HCT116 (cell line): Measurements from ENCODE around the gene CREB3. TPM values are rescaled to one million over a fixed set of nuclear protein-coding genes. Genes with fewer than 3 reads are reported as not detected.

Experiments
- ATAC-seq: fragments of 200-7000 bp; cut with Tn5 transposase; 2 replicates; pipeline ENCODE4 v1.9.1; 2020; ENCODE audit warnings: mild to moderate bottlenecking, moderate library complexity
- BruUV-seq: library from RNA; stranded (reverse); fragments of 400-500 nt; replicated peaks from 2 replicates; lab custom pipeline; 2021; lab: Mats Ljungman, UMichigan
- CTCF ChIA-PET: fragments of 300-600 bp; sonication (Branson Sonifier 250); formaldehyde crosslinking; loops from one replicate; lab custom pipeline; 2021; ENCODE audit warnings: antibody characterized with exemption; lab: Charles Lee
- POLR2A ChIA-PET: fragments of 300-600, 350-600 bp; sonication (Branson Sonifier 250); formaldehyde crosslinking; loops from one replicate; lab custom pipeline; 2021; ENCODE audit warnings: antibody characterized with exemption; lab: Charles Lee
- RAD21 ChIA-PET, 2 experiments: fragments of 300-600 bp; sonication (Branson Sonifier 250); formaldehyde crosslinking; loops; one replicate each; lab custom pipeline; 2023; ENCODE audit warnings: low total read pairs in 2 of 2; ENCODE audit not compliant: uncharacterized antibody in 2 of 2, unreplicated experiment in 2 of 2, low non-redundant PET in 1 of 2; lab: Charles Lee
- DNase-seq: peaks from one replicate; pipeline ENCODE4 v3.0.0-alpha.2; 2010; ENCODE audit warnings: low read depth, low spot score
- H2AFZ ChIP-seq: fragments of 200-600 bp; shearing (Covaris generic), sonication (generic); 2 replicates; pipeline ENCODE4 v1.6.1; 2017; ENCODE audit warnings: low read depth, mixed run types, mixed read lengths, antibody characterized with exemption, low read length; ENCODE audit not compliant: poor library complexity, severe bottlenecking
- H3K27ac ChIP-seq: 2 replicates; pipeline ENCODE4 v1.5.1; 2012; ENCODE audit warnings: low read depth, low read length
- H3K27me3 ChIP-seq: fragments of 200-600 bp; sonication (generic); 2 replicates; pipeline ENCODE4 v1.6.1; 2016; ENCODE audit warnings: mixed run types, low read length, mixed read lengths; ENCODE audit not compliant: insufficient read depth
- H3K36me3 ChIP-seq, 2 experiments: fragments of 200-500 bp in 1 of 2; fragments of 200-600 bp in 1 of 2; sonication (Bioruptor generic) in 1 of 2; sonication (generic) in 1 of 2; 2 replicates each; pipeline versions ENCODE4 v1.5.1 to v1.6.1; 2014 to 2016; ENCODE audit warnings: low read length in 2 of 2, inconsistent platforms in 1 of 2, mixed read lengths in 1 of 2, mixed run types in 1 of 2; ENCODE audit not compliant: insufficient read depth in 2 of 2, control insufficient read depth in 1 of 2
- H3K4me1 ChIP-seq, 2 experiments: fragments of 200-600 bp in 1 of 2; sonication (generic) in 1 of 2; 2 replicates each; pipeline versions ENCODE4 v1.5.1 to v1.6.1; 2012 to 2017; ENCODE audit warnings: low read length in 2 of 2, inconsistent platforms in 1 of 2, mild to moderate bottlenecking in 1 of 2, mixed read lengths in 1 of 2, mixed run types in 1 of 2, moderate library complexity in 1 of 2; ENCODE audit not compliant: insufficient read depth in 2 of 2, control insufficient read depth in 1 of 2
- H3K4me2 ChIP-seq: fragments of 200-600 bp; sonication (generic); 2 replicates; pipeline ENCODE4 v1.6.1; 2017; ENCODE audit warnings: mixed run types, low read length, mixed read lengths
- H3K4me3 ChIP-seq, 2 experiments: fragments of 200-600 bp in 1 of 2; sonication (generic) in 1 of 2; replicated peaks in 1 of 2; 2 replicates each; pipeline ENCODE4 v1.5.1; 2011 to 2016; ENCODE audit warnings: low read length in 2 of 2, control low read depth in 1 of 2, low read depth in 1 of 2, mild to moderate bottlenecking in 1 of 2, mixed read lengths in 1 of 2, mixed run types in 1 of 2
- H3K79me2 ChIP-seq: fragments of 200-600 bp; sonication (generic); 2 replicates; pipeline ENCODE4 v1.6.1; 2017; ENCODE audit warnings: mild to moderate bottlenecking, mixed run types, low read length, moderate library complexity, mixed read lengths; ENCODE audit not compliant: insufficient read depth
- H3K9ac ChIP-seq: fragments of 200-600 bp; sonication (generic); 2 replicates; pipeline ENCODE4 v1.6.1; 2016; ENCODE audit warnings: low read length, mixed read lengths
- H3K9me2 ChIP-seq: fragments of 200-600 bp; sonication (generic), shearing (Covaris generic); 2 replicates; pipeline ENCODE4 v1.6.1; 2017; ENCODE audit warnings: mixed run types, mild to moderate bottlenecking, moderate library complexity; ENCODE audit not compliant: insufficient read depth
- H3K9me3 ChIP-seq, 2 experiments: fragments of 200-500 bp in 1 of 2; fragments of 200-600 bp in 1 of 2; sonication (Bioruptor generic) in 1 of 2; sonication (generic) in 1 of 2; 2 replicates each; pipeline ENCODE4 v1.6.1; 2014 to 2017; ENCODE audit warnings: low read length in 2 of 2, mixed read lengths in 2 of 2, inconsistent platforms in 1 of 2, low read depth in 1 of 2, mild to moderate bottlenecking in 1 of 2, mixed run types in 1 of 2, moderate library complexity in 1 of 2; ENCODE audit not compliant: control insufficient read depth in 1 of 2, insufficient read depth in 1 of 2
- H4K20me1 ChIP-seq: fragments of 200-600 bp; sonication (generic), shearing (Covaris generic); 2 replicates; pipeline ENCODE4 v1.6.1; 2017; ENCODE audit warnings: mixed run types, mild to moderate bottlenecking, moderate library complexity; ENCODE audit not compliant: insufficient read depth
- CBX3 ChIP-seq: IDR thresholded peaks from 2 replicates; pipeline ENCODE4 v1.6.1; 2012; ENCODE audit warnings: low read depth
- ELF1 ChIP-seq: IDR thresholded peaks from 2 replicates; pipeline ENCODE4 v1.6.1; 2012; ENCODE audit warnings: low read depth, borderline replicate concordance
- EZH2phosphoT487 ChIP-seq: fragments of 200-600 bp; IDR thresholded peaks from 2 replicates; pipeline ENCODE4 v1.6.1; 2018; ENCODE audit warnings: antibody characterized with exemption, borderline replicate concordance
- JUND ChIP-seq: IDR thresholded peaks from 2 replicates; pipeline ENCODE4 v1.6.1; 2012
- POLR2A ChIP-seq: IDR thresholded peaks from 2 replicates; pipeline ENCODE4 v1.7.0; 2011; ENCODE audit warnings: borderline replicate concordance; ENCODE audit not compliant: insufficient read depth, insufficient read length; ENCODE audit errors: extremely low read depth
- SIN3A ChIP-seq: IDR thresholded peaks from 2 replicates; pipeline ENCODE4 v1.6.1; 2012; ENCODE audit warnings: low read depth
- YY1 ChIP-seq: IDR thresholded peaks from 2 replicates; pipeline ENCODE4 v1.6.1; 2011; ENCODE audit warnings: low read length, low read depth, moderate library complexity, mild to moderate bottlenecking; ENCODE audit not compliant: insufficient replicate concordance; ENCODE audit errors: extremely low read depth
- intact Hi-C: fragments of 100-400 bp; cut with micrococcal nuclease; formaldehyde crosslinking; loops from 2 replicates; pipeline ENCODE4 v1.10.0; 2022
- total RNA-seq: library from RNA; stranded (reverse); gene quantifications from one replicate; pipeline ENCODE4 v1.2.1, GENCODE V29; 2021; ENCODE audit not compliant: unreplicated experiment
- TF ChIP-seq, protein P1 (sequence below): IDR thresholded peaks from 2 replicates; pipeline ENCODE4 v1.6.1; 2012
- TF ChIP-seq, protein P2 (sequence below): IDR thresholded peaks from 2 replicates; pipeline ENCODE4 v1.6.1; 2012; ENCODE audit warnings: low read depth
- TF ChIP-seq, protein P3 (sequence below): IDR thresholded peaks from 2 replicates; pipeline ENCODE4 v1.6.1; 2012
- TF ChIP-seq, protein P4 (sequence below): IDR thresholded peaks from 2 replicates; pipeline ENCODE4 v1.6.1; 2011; ENCODE audit warnings: mild to moderate bottlenecking, low read length, moderate library complexity; ENCODE audit not compliant: insufficient replicate concordance; ENCODE audit errors: extremely low read depth

Gene CREB3
- total RNA-seq, 1 experiment from 2014 or later = 22.3 TPM

DNA sequence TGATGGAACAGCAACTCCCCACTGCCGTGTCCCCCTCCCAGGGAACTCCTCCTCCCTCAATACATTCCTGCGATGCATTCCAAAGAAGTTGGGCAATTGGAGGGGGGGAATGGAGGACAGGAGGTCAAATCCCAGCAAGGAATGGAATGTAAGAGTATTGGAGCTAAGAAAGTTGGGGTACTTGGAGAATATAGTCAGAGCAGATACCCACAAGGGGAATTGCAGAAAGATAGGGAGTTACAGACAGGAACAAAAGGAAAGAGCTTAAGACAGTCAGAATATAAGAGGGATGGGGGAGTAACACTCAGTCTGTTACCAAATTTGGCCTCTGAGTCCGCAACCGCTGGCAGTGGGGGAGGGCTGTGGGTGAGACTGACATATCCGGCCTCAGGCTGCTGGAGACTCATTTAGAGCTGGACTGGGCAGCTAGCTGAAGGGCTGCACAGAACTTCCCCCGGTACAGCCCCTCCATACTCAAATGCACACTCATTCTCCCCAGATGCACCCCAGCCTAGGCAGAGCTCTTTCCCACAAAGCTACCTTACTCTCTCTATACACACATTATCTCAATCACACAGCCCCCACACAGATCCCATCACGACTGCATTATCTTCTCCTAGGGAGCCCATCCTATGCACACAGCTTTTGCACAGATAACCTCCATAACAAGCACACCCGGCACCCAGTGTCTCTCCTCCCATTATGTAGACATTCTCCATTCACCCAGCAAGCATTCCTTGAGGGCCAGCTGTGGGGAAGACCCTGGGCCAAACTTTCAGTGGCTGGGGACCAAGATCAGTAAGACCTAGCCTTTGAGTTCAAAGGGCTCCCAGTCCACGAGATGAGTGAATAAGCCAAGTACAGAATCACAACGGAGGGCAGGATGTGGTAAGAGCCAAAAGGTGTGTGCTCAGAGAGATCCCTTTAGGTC, 4.2 kb upstream of the CREB3 start:
- DNase-seq = no peak
- peaks cover 12 to 26% of the 10 kb centered on the region in 2 experiments; a peak in 3 of 4 replicates for H3K4me1 ChIP-seq
- H3K27me3 ChIP-seq = no peaks in the 10 kb centered on the region
- no peak overlapping the region for H3K9ac ChIP-seq
- no TSS peak for BruUV-seq
- no peak overlapping the region for H3K27ac ChIP-seq
- ChIA-PET CTCF (interaction anchor here (1.3 to 1.5 kb wide), 2 partner anchors 31 to 71 kb away, joined by 3 read pairs; no protein-coding TSS in a partner anchor), RAD21 (no interaction called here), POLR2A (interaction anchor here (0.8 kb wide), 1 partner anchor 16 kb away, joined by 3 read pairs; no protein-coding TSS in a partner anchor)
- no peak overlapping the region for H2AFZ ChIP-seq
- intact Hi-C loops = loop anchor here (5.0 kb wide), 1 partner anchor 36 kb away; no protein-coding TSS in a partner anchor
- TF ChIP-seq, protein P1, sequence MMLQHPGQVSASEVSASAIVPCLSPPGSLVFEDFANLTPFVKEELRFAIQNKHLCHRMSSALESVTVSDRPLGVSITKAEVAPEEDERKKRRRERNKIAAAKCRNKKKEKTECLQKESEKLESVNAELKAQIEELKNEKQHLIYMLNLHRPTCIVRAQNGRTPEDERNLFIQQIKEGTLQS = no peak
- no peak for TF ChIP-seq JUND
- TF ChIP-seq EZH2phosphoT487 = no peak
- TF ChIP-seq ELF1 = no peak
- TF ChIP-seq YY1 = no peak
- TF ChIP-seq POLR2A = no peak
- H3K9me3 ChIP-seq = no peaks in the 10 kb centered on the region
- no peak overlapping the region for H3K4me3 ChIP-seq
- H3K4me2 ChIP-seq = no peak overlapping the region
- H3K79me2 ChIP-seq = peaks cover 59% of the 10 kb centered on the region
- ATAC-seq = no peak
- H3K36me3 ChIP-seq = peaks cover 18 to 23% of the 10 kb centered on the region in 2 experiments; a peak in 3 of 4 replicates
- no peaks in the 10 kb centered on the region for H3K9me2 ChIP-seq
- H4K20me1 ChIP-seq = no peaks in the 10 kb centered on the region

DNA sequence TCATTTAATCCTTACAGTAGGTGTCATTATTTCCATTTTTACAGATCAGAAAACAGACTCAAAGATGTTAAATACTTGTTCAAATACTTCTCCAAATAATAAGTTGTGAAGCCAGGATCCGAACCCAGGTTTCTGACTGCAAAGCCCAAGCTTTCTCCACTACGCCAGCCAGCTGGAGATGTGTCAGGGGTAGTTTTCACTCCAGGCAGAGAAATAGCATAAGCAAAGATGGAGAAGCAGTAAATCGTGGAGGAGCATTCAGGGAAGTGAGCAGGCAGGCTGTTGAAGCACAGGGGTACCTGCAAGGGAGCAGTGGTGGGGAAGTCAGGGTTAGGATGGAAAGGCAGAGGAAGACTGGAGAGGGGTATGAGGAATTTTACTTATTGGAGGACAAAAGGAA, 3.4 kb upstream of the CREB3 start:
- ChIA-PET POLR2A (no interaction called here), RAD21 (no interaction called here), CTCF (interaction anchor here (4.0 kb wide), 1 partner anchor 33 kb away, joined by 21 read pairs; no protein-coding TSS in a partner anchor)
- H3K36me3 ChIP-seq = peaks cover 10 to 15% of the 10 kb centered on the region in 2 experiments; a peak in 2 of 4 replicates
- H3K79me2 ChIP-seq = peaks cover 67% of the 10 kb centered on the region
- peaks cover 19 to 34% of the 10 kb centered on the region in 2 experiments for H3K4me1 ChIP-seq
- H2AFZ ChIP-seq = no peak overlapping the region
- H3K27ac ChIP-seq = no peak overlapping the region
- BruUV-seq = no TSS peak
- H3K9me2 ChIP-seq = no peaks in the 10 kb centered on the region
- H3K4me3 ChIP-seq = no peak overlapping the region
- H4K20me1 ChIP-seq = no peaks in the 10 kb centered on the region
- TF ChIP-seq, protein P2, sequence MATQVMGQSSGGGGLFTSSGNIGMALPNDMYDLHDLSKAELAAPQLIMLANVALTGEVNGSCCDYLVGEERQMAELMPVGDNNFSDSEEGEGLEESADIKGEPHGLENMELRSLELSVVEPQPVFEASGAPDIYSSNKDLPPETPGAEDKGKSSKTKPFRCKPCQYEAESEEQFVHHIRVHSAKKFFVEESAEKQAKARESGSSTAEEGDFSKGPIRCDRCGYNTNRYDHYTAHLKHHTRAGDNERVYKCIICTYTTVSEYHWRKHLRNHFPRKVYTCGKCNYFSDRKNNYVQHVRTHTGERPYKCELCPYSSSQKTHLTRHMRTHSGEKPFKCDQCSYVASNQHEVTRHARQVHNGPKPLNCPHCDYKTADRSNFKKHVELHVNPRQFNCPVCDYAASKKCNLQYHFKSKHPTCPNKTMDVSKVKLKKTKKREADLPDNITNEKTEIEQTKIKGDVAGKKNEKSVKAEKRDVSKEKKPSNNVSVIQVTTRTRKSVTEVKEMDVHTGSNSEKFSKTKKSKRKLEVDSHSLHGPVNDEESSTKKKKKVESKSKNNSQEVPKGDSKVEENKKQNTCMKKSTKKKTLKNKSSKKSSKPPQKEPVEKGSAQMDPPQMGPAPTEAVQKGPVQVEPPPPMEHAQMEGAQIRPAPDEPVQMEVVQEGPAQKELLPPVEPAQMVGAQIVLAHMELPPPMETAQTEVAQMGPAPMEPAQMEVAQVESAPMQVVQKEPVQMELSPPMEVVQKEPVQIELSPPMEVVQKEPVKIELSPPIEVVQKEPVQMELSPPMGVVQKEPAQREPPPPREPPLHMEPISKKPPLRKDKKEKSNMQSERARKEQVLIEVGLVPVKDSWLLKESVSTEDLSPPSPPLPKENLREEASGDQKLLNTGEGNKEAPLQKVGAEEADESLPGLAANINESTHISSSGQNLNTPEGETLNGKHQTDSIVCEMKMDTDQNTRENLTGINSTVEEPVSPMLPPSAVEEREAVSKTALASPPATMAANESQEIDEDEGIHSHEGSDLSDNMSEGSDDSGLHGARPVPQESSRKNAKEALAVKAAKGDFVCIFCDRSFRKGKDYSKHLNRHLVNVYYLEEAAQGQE = no peak
- no peak for TF ChIP-seq CBX3
- no peak for TF ChIP-seq SIN3A
- TF ChIP-seq, protein P3, sequence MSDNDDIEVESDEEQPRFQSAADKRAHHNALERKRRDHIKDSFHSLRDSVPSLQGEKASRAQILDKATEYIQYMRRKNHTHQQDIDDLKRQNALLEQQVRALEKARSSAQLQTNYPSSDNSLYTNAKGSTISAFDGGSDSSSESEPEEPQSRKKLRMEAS = no peak
- TF ChIP-seq, protein P1 = no peak
- TF ChIP-seq, protein P4, sequence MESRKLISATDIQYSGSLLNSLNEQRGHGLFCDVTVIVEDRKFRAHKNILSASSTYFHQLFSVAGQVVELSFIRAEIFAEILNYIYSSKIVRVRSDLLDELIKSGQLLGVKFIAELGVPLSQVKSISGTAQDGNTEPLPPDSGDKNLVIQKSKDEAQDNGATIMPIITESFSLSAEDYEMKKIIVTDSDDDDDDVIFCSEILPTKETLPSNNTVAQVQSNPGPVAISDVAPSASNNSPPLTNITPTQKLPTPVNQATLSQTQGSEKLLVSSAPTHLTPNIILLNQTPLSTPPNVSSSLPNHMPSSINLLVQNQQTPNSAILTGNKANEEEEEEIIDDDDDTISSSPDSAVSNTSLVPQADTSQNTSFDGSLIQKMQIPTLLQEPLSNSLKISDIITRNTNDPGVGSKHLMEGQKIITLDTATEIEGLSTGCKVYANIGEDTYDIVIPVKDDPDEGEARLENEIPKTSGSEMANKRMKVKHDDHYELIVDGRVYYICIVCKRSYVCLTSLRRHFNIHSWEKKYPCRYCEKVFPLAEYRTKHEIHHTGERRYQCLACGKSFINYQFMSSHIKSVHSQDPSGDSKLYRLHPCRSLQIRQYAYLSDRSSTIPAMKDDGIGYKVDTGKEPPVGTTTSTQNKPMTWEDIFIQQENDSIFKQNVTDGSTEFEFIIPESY = no peak
- intact Hi-C loops = loop anchor here (5.0 kb wide), 1 partner anchor 37 kb away; no protein-coding TSS in a partner anchor
- H3K4me2 ChIP-seq = no peak overlapping the region
- no peak for ATAC-seq
- no peak overlapping the region for H3K9ac ChIP-seq
- H3K27me3 ChIP-seq = no peaks in the 10 kb centered on the region
- no peaks in the 10 kb centered on the region for H3K9me3 ChIP-seq
- no peak for DNase-seq
